Lower leg skin (tissue), 3 donors: ENCODE data around the gene DNMBP.

Experiments
- POLR2A ChIP-seq, 2 donors: fragments of 450-650 bp; IDR thresholded peaks; one replicate each; pipeline ENCODE4 v1.6.1; 2016 to 2017; ENCODE audit warnings: antibody characterized with exemption in 2 of 2, mild to moderate bottlenecking in 1 of 2, moderate library complexity in 1 of 2
- TF ChIP-seq, protein P1 (sequence below), 3 donors: fragments of 450-650 bp; IDR thresholded peaks; one replicate each; pipeline ENCODE4 v1.5.1; 2016; ENCODE audit warnings: antibody characterized with exemption in 3 of 3, mild to moderate bottlenecking in 3 of 3, moderate library complexity in 2 of 3

- TF ChIP-seq, protein P1, sequence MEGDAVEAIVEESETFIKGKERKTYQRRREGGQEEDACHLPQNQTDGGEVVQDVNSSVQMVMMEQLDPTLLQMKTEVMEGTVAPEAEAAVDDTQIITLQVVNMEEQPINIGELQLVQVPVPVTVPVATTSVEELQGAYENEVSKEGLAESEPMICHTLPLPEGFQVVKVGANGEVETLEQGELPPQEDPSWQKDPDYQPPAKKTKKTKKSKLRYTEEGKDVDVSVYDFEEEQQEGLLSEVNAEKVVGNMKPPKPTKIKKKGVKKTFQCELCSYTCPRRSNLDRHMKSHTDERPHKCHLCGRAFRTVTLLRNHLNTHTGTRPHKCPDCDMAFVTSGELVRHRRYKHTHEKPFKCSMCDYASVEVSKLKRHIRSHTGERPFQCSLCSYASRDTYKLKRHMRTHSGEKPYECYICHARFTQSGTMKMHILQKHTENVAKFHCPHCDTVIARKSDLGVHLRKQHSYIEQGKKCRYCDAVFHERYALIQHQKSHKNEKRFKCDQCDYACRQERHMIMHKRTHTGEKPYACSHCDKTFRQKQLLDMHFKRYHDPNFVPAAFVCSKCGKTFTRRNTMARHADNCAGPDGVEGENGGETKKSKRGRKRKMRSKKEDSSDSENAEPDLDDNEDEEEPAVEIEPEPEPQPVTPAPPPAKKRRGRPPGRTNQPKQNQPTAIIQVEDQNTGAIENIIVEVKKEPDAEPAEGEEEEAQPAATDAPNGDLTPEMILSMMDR (IDR thresholded peaks at IDR 0.05) = no peak
- TF ChIP-seq POLR2A (IDR thresholded peaks at IDR 0.05) = no peak
Measured at GRCh38 chr10:99852481-99853213, 157.1 kb downstream of the DNMBP start.
